ENCODE results near the gene HIPK1.

HIPK1 gene

DNA sequence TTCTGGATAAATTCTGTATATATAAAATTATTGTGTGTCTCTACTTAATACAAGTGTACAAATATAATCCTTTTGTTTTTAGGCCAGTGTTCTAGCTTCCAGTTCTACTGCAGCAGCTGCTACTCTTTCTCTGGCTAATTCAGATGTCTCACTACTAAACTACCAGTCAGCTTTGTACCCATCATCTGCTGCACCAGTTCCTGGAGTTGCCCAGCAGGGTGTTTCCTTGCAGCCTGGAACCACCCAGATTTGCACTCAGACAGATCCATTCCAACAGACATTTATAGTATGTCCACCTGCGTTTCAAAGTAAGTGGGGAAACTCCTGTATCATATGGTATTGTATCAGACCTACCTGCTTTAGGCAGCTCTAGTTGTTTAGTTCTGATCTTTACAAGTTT is 28.9 kb downstream of the HIPK1 start:
- H3K4me3 ChIP-seq (replicated peaks; ENCODE audit: insufficient read depth, low read length), result no peak overlapping the region
- DNase-seq (ENCODE audit: low read depth in 1 of 2, low spot score in 1 of 2), result no peak
- TF ChIP-seq POLR2AphosphoS5 (IDR thresholded peaks at IDR 0.05; ENCODE audit: low read depth), result no peak
- TF ChIP-seq, protein P1, sequence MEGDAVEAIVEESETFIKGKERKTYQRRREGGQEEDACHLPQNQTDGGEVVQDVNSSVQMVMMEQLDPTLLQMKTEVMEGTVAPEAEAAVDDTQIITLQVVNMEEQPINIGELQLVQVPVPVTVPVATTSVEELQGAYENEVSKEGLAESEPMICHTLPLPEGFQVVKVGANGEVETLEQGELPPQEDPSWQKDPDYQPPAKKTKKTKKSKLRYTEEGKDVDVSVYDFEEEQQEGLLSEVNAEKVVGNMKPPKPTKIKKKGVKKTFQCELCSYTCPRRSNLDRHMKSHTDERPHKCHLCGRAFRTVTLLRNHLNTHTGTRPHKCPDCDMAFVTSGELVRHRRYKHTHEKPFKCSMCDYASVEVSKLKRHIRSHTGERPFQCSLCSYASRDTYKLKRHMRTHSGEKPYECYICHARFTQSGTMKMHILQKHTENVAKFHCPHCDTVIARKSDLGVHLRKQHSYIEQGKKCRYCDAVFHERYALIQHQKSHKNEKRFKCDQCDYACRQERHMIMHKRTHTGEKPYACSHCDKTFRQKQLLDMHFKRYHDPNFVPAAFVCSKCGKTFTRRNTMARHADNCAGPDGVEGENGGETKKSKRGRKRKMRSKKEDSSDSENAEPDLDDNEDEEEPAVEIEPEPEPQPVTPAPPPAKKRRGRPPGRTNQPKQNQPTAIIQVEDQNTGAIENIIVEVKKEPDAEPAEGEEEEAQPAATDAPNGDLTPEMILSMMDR (IDR thresholded peaks at IDR 0.05; ENCODE audit: insufficient read depth, low read length), result no peak
- TF ChIP-seq GABPA (IDR thresholded peaks at IDR 0.05; ENCODE audit: low read depth), result no peak
- TF ChIP-seq SPI1 (IDR thresholded peaks at IDR 0.05; ENCODE audit: borderline replicate concordance, low read depth), result no peak
- TF ChIP-seq, protein P2, sequence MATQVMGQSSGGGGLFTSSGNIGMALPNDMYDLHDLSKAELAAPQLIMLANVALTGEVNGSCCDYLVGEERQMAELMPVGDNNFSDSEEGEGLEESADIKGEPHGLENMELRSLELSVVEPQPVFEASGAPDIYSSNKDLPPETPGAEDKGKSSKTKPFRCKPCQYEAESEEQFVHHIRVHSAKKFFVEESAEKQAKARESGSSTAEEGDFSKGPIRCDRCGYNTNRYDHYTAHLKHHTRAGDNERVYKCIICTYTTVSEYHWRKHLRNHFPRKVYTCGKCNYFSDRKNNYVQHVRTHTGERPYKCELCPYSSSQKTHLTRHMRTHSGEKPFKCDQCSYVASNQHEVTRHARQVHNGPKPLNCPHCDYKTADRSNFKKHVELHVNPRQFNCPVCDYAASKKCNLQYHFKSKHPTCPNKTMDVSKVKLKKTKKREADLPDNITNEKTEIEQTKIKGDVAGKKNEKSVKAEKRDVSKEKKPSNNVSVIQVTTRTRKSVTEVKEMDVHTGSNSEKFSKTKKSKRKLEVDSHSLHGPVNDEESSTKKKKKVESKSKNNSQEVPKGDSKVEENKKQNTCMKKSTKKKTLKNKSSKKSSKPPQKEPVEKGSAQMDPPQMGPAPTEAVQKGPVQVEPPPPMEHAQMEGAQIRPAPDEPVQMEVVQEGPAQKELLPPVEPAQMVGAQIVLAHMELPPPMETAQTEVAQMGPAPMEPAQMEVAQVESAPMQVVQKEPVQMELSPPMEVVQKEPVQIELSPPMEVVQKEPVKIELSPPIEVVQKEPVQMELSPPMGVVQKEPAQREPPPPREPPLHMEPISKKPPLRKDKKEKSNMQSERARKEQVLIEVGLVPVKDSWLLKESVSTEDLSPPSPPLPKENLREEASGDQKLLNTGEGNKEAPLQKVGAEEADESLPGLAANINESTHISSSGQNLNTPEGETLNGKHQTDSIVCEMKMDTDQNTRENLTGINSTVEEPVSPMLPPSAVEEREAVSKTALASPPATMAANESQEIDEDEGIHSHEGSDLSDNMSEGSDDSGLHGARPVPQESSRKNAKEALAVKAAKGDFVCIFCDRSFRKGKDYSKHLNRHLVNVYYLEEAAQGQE (IDR thresholded peaks at IDR 0.05; ENCODE audit: insufficient replicate concordance, low read depth), result no peak
- no peaks in the 10 kb centered on the region for H3K27me3 ChIP-seq (ENCODE audit: insufficient read depth, poor library complexity, severe bottlenecking)
- no peak overlapping the region for H3K27ac ChIP-seq (replicated peaks)

DNA sequence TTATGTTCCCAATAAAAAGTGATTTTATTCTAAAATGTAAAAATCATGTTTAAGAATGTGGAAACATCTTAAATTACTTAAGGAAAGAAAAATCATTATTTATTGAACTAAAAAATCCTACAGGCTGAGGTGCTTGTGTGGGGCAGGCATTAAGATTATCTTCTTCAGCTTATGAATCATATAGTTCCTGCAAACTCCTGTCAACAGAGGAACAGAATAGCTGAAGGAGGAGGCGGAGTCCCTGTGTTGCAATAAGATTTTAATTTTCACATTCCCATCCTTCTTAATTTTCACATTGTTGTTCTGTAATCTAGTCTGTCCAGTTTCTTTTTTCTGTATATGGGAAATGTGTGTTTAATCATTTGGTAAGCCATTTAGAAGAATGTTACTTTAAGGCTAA is 29.6 kb downstream of the HIPK1 start:
- Histone ChIP-seq H3K27ac (replicated peaks) (no peak overlapping the region), H3K27me3 (ENCODE audit: insufficient read depth, poor library complexity, severe bottlenecking) (no peaks in the 10 kb centered on the region), H3K4me3 (replicated peaks; ENCODE audit: insufficient read depth, low read length) (no peak overlapping the region)
- DNase-seq (ENCODE audit: low read depth in 1 of 2, low spot score in 1 of 2), result no peak
- TF ChIP-seq POLR2AphosphoS5 (IDR thresholded peaks at IDR 0.05; ENCODE audit: low read depth) (no peak), GABPA (IDR thresholded peaks at IDR 0.05; ENCODE audit: low read depth) (no peak), SPI1 (IDR thresholded peaks at IDR 0.05; ENCODE audit: borderline replicate concordance, low read depth) (no peak)
- TF ChIP-seq, protein P1 (IDR thresholded peaks at IDR 0.05; ENCODE audit: insufficient read depth, low read length), result no peak
- TF ChIP-seq, protein P2 (IDR thresholded peaks at IDR 0.05; ENCODE audit: insufficient replicate concordance, low read depth), result no peak

DNA sequence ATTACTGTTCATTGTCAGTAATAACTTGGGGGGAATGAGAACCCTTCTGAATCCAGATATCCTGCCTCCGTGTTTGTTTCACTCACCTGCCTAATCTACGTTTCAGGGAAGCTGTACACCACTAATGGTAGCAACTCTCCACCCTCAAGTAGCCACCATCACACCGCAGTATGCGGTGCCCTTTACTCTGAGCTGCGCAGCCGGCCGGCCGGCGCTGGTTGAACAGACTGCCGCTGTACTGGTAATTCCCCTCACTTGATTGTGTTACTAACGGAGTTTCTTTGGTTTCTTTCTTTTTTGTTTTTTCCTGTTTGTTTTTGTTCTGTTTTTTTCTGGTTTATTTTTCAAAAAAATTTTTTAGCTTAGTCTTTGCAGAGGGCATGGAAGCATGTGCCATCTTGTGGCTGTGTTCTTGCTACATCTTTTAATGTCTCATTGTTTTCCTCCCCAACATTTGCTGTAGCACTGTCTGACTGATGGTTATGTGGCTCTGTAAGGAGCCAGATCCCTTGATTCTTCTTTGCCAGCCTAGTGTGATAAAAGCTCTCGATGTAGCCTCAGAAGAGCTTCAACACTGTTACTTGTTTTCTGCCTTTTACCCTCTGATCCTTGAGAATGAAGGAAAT is 34.3 kb downstream of the HIPK1 start:
- Histone ChIP-seq H3K27me3 (ENCODE audit: insufficient read depth, poor library complexity, severe bottlenecking) (no peaks in the 10 kb centered on the region), H3K4me3 (replicated peaks; ENCODE audit: insufficient read depth, low read length) (no peak overlapping the region), H3K27ac (replicated peaks) (no peak overlapping the region)
- no peak for DNase-seq (ENCODE audit: low read depth in 1 of 2, low spot score in 1 of 2)
- TF ChIP-seq, protein P2 (IDR thresholded peaks at IDR 0.05; ENCODE audit: insufficient replicate concordance, low read depth), result no peak
- TF ChIP-seq SPI1 (IDR thresholded peaks at IDR 0.05; ENCODE audit: borderline replicate concordance, low read depth) (no peak), GABPA (IDR thresholded peaks at IDR 0.05; ENCODE audit: low read depth) (no peak), POLR2AphosphoS5 (IDR thresholded peaks at IDR 0.05; ENCODE audit: low read depth) (no peak)
- TF ChIP-seq, protein P1 (IDR thresholded peaks at IDR 0.05; ENCODE audit: insufficient read depth, low read length), result no peak

Measured in HL-60 (cell line).